Right renal cortex interstitium (tissue), 3 donors: Measurements from ENCODE around the gene MYO5B. TPM values are rescaled to one million over a fixed set of nuclear protein-coding genes. Genes with fewer than 3 reads are reported as not detected.
"Not testable (repeated sequence)": the region's sequence is repeated elsewhere in the genome, so short reads cannot be mapped to it uniquely, and the experiment has no call there.

Experiments
- DNase-seq, 3 donors: peaks; one replicate each; pipeline ENCODE4 v3.0.0-alpha.2; 2013; ENCODE audit warnings: low read depth in 3 of 3, low spot score in 2 of 3
- polyA plus RNA-seq, 3 donors: library from polyadenylated mRNA; unstranded; fragments of 120-200 nt; gene quantifications; one replicate each; pipeline ENCODE4 v1.2.1, GENCODE V29; 2013; ENCODE audit not compliant: insufficient read length in 3 of 3

Gene MYO5B
- polyA plus RNA-seq, 3 donors, result 26.7 to 29.9 (median 29.3) TPM

DNA sequence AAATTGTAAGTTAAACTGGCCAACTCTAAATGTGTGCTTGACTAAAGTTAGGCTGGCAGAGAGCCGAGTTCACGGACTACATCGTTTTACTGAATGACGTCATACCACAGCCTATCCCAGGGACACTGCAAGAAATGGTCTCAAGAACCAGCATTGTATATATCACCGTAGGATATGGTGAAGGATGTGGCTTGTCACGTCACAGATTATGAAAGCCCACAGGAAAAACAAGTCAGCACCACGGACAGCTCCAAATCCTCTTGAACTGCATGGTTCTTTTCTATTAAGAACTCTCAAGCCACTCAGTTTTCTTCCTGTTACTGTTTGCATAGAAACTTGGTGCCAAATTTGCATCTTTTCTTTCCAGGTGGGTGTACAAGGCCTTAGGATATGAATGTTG is 296.5 kb downstream of the MYO5B start:
- peak; percentile 62 to 77 (median 62) for DNase-seq

DNA sequence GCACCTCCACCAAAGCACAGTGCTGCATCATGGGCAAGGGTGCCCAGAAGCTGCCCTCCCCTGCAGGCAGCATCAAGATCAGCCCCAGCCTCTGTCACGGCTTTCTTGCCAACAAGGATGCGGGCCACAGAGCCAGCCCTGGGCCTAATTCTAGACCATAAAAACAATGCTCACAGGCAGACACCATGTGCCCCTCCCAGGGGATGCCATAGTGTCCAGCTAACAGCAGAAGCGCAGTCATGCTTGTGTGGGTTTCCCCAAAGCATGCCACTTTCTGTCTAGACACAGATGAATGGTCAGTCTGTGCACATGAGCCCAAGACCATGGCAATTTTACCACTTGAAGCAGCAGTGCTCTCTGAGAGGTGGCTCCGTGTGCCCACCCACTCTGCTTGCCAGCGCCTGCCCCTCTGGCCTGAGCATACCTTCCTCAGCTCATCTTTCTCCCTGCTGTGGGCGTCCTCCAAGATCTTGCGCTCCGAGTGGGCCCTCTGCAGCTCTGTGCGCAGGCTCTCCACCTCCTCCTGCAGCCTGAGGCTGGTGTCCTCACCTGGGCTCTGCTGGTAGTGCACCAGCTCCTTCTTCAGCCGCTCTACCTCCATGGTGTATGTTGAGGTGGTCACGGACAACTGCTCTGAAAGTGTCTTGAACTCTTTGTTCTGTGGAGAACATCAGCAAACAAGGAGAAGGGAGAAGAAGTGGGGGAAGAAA is 300.3 kb downstream of the MYO5B start:
- DNase-seq, result no peak

DNA sequence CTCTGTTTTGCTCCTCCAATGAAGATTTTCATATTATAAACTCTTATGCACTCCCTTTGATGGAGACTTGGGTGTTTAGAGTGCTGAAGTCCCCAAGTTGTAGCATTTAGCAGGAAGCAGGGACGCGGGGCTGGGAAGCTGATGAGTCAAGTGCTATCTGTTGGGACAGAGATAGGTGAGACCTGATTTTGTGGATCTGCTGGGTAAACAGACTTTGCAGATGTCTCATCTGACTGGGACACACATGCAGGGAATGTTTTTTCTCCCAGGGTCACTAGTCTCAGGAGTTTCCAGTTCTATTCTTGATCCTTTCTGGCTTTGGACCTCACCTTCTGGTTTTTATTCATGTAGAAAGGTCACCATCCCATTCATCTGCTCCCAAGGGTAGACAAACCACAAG is 301.9 kb downstream of the MYO5B start:
- DNase-seq, result no peak

DNA sequence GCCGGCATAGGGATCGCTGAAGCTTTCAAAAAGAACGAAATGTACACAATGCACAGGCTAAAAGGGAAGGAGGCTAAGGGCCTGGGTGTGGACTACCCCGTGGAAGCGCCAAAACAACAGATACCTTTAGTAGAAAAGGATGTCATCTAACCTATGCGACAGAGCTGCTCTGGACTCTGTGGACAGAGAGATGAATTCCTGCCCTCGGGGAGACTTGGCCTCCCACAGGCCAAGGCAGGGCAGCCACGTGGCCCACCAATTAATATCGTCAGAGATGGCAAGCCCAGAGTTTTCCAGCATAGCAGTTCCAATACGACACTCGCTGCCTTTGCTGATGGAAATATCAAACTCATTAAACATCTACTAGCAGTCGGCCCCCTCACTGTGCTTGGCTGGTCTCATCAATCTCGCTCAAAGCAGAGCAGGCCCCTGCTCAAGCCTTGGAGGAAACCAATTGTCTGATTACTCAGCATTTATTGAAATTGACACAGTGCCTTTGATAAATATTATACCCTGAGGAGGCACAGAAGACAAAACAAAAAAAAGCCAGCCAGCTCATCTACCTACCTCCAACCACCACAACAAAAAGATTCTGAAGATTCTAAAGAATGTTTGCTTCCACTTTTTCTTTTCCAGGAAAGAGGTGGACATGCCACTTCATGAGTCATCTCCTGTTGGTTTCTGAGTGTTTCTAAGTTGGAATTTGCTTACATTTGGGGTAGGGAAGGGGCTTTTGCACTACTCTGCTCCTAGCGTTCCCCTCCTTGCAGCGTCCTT is 302.6 kb downstream of the MYO5B start:
- DNase-seq, result no peak

DNA sequence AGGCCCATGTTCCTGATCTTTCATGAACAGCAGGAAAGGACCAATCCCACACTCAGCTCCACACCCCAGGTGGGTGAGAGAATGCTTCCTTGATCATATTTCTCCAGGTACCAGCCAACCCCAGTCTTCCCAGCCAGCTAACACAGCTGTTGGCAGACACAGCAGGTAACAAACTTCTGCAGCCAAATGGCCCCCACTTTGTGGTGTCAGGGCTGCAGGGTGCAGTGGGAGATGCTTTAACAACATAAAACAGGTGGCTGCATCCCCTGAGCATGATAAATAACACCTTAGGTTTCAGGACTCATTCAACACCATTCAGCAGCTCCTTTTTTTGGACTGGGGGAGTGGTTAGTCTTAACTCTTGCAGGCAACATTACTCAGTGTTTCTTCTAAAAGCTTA is 304.9 kb downstream of the MYO5B start:
- no peak for DNase-seq

DNA sequence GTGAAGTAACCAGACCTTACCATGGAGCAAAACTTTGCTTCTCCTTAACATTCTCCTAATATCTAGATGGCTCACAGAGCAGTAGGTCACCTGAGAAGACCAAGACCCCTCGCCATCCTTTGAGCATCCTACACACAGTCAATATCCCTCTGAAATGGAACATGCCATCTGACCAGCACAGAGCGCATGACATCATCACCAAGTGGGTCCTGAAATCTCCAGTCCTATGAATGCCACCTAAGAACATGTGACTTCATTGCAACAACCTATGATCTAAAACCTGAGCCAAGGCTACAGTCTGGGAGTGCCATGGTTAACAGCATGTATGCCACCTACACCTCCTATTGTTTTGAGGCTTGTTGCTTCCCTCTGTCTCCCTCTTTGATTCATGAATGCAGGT is 305.4 kb downstream of the MYO5B start:
- not testable (repeated sequence) for DNase-seq

DNA sequence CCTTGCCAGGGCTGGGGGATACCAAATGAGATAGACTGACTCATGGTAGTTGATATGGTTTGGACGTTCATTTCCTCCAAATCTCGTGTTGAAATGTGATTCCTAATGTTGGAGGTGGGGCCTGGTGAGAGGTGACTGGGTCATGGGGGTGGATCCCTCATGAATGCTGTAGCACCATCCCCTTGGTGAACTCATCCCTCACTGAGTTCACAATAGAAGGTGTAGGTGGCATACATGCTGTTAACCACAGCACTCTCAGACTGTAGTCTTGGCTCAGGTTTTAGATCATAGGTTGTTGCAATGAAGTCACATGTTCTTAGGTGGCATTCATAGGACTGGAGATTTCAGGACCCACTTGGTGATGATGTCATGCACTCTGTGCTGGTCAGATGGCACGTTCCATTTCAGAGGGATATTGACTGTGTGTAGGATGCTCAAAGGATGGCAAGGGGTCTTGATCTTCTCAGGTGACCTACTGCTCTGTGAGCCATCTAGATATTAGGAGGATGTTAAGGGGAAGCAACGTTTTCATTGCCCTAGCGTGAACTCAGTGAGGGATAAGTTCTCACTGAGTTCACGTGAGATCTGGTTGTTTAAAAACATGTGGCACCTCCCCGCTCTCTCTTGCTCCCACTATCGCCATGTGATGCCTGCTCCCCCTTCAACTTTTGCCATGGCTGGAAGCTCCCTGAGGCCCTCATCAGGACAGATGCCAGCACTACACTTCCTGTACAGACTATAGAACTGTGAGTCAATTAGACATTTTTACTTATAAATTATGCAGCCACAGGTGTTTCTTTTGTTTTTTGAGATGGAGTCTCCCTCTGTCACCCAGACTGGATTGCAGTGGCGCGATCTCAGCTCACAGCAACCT is 307.8 kb downstream of the MYO5B start:
- no peak for DNase-seq

DNA sequence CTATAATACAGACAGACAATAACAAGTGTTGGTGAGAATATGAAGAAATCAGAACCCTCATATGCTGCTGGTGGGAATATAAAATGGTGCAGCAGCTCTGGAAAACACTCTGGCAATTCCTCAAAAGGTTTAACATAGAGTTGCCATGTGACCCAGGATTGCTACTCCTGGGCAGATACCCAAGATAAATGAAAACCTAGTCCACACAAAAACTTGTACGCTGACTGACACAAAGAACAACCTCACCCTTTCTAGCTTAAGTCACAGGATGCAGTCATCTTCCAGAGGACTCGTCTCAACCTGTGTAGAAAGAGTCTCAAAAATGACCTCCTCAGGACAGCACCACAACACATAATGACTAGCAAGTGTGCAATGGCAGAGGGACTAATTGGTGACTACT is 310.0 kb downstream of the MYO5B start:
- no peak for DNase-seq

DNA sequence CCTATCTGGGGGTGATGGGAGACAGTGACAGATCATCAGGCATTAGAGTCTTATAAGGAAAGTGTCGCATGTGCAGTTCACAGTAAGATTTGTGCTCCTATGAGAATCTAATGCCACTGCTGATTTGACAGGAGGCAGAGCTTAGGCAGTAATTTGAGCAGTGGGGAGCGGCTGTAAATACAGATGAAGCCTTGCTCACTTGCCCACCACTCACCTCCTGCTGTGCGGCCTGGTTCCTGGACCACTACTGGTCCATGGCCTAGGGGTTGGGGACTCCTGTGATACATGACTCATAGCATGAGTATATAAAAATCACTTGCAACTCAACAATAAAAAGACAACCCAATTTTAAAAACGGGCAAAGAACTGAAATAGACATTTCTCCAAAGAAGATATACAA is 310.5 kb downstream of the MYO5B start:
- no peak for DNase-seq

DNA sequence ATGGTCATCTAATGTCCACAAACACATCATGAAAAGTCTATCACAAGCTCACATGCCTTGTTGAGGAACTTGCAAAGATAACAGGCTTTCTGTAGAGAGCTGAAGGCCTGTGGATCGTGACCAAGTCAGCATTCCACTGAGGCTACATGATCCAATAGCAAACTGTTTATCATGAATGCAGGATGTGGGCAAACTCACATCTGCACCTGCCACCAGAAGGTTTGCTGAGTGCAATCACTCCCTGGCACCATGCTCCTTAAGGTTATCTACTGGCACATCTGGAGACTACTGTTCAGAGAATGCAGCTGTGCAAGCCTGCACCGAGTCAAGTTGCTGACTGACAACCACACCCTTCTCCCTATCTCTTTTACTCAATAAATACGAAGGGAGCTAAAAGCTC is 314.3 kb downstream of the MYO5B start:
- no peak for DNase-seq

DNA sequence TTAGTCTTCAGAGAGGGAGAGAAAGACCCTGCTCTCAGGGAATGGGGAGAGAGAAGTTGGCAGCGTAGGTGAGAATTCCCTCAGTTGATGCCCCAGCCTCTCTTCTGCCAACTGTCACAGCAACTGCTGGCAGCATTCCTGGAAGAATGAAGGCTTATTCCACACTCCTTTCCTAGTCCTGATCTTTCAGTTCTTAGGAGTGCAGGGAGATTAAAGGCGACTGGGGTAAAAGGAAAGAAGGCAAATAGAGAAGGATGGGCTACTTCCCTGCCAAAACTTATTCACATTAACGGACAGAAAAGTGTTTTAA is 315.7 kb downstream of the MYO5B start:
- no peak for DNase-seq

DNA sequence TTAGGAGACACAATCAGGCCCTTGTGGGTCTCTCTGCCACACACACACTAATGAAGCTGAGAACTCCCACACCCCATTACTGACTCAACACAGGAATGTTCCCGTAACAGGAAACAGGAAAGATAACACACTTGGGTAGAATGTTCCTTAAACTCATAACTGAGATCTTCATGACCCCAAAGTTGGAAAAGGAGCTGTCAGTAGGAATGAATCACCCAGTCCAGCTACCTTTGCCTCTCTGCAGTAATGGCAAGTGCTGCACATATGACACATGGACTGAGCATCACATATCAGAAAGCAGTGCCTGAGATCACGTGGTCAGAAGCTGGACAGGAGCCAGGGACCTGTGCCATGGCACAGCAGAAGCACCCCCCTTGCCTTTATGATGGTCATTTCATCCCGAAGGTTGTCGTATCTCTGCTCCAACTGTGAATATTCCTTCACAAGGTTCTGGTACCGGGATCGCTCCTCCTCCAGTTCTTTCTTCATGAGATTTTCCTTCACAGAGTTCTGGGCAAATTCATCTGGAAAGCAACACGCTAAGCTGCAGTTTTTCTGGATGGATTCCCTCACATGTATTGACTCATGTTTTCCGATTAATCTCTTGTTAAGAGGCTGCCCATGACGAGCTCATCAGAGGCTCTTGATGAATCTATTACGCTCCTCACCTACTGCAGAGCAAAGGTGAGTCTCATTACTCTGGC is 316.2 kb downstream of the MYO5B start:
- no peak for DNase-seq

DNA sequence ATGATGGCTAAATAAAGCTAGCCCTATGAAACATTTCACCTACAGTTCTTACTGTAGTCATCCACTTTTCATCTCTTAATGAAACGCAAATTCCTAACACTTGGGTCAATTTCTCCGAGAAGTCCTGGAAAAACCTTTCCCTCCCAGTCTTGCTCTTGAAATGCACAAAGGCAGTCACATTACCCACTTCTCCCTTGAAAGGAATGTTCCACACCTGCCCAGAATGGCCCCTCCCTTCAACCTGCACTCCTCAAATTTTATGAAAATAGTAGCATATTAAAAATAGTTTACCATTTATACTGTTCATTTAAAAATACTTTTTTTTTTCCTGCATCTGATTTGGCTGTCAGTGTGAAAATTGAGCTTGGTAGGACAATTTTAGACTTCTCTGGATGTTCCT is 316.9 kb downstream of the MYO5B start:
- DNase-seq, result no peak

DNA sequence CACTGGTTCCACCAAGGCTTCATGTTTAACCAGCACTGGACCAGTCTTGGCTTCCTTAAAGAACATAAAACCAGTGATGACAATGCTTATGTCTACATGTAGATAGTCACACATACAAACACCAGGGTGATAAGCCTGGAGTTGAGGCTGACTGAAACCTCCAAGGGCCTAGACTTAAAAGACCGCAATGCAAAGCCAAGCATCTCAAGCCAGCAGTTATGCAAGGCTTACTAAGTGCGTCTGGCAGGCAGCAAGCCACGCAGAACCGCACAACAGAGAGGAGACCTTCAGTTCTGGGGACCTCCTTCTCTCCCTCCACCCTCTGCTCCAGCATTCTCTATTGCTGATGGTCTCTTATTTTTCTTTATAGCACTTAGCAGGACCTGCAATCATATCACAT is 318.4 kb downstream of the MYO5B start:
- DNase-seq, result no peak

DNA sequence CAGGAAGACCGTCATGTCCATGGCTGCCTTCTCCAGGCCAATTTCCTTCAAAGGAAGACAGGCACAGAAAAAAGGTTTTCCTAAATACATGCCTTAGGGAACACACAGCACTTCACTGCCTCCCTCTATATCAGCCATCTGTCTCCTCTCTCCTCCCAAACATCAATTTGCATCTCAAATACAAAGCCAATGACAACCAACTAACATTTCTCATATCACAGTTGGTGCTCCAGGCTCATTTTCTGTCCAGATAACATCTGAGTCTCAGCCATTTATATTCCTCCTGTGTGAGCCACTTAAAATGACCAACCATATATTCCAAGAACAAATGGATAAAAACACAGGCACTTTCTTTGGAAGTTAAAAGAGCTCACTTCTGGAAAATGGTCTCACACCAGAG is 319.2 kb downstream of the MYO5B start:
- no peak for DNase-seq

DNA sequence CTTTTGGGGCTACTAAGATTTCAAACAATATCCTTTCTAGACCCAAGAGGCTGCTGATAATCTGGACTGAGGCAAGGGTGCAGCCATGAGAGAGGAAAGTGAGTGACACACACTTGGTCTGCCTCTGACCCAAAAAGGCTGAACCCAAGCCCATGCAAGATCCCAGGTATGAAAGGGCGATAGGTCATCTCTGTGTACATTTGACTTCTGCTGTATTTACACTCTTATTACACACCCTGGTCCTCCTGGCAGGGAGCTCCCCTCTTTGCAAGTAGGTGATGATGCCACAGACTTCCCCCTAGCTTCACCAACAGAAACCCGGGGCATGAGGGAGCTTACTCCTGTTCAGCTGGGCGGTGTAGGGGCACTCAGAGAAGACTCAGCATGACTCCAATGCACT is 319.8 kb downstream of the MYO5B start:
- no peak for DNase-seq

DNA sequence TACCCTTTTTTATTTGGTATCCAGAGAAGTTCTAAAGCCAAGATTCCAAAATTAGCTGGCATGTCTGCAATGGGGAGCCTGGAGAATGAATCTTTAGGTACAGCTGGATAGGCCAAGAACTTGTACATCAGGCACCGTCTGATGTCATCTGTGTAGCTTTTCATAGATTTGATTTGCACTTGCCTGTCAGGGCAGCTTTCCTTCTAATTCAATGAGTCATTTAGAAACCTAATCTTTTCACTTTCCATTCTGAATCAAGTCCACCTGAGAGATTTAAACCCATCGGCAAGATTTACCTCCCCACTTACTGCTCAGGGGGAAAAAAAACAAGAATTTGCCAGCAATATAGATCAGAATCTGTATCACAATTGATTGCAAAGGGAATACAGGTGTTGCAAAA is 320.7 kb downstream of the MYO5B start:
- DNase-seq, result no peak

DNA sequence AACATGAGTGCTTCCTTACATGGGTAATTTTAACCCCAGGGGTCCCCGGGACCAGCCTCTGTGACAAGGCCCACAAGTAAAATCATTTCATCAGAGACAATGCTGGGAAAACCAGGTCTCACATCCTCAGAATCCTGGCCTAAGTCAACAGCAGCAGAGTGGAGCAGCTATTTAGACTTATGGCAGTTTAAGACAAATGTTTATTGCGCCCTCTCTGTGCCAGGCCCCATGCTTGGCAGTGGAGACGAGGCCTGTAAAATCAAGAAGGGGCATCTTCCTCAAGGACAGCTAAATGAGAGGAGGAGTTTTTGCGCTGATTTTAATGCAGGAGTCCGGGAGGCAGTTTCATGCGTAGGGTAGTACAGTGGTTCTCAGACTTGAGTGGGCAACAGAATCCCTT is 325.6 kb downstream of the MYO5B start:
- no peak for DNase-seq

DNA sequence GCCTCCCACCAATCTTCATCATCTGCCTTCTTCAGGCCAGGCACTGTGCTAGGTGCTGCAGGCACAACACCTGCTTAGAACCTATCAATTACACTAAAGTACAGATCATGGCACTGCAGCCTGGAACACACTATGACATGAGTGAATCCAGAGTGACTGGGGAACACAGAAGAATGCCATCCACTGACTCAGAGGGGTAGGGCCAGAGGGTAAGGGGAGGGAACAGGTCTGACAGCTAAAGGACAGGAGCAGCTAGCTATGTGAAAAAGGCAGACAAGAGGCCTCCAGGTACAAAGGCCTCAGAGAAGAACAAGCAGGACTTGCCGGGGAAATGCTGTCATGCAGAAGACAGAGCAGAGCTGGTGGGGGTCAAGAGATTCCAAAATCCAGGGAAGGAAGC is 328.3 kb downstream of the MYO5B start:
- no peak for DNase-seq

DNA sequence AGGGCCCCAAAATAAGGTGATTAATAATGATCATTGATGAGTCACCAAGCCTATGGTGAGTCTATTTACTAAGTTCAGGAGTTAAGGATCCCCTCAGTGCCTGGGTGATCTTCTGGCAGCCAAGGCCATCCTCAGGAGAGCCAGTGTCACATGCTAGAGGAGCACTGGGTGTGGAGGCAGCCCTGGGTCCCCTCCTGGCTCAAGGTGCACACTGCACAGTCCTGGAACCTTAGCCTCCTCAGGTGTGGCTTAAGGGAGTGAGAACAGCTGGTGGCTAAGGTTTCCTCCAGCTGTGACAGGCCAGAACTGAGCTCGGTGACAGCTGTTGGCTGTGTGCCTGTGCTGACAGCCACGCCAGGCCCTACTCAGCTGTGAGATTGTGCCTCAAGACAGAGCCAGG is 329.5 kb downstream of the MYO5B start:
- no peak for DNase-seq
